ENCODE measurements around the gene SLC34A1. TPM values are rescaled to one million over a fixed set of nuclear protein-coding genes. Genes with fewer than 3 reads are reported as not detected.
"Not testable (repeated sequence)": the region's sequence is repeated elsewhere in the genome, so short reads cannot be mapped to it uniquely, and the experiment has no call there.

The SLC34A1 gene
- total and polyA plus RNA-seq, 8 donors: not detected

- no peak overlapping the region for H3K4me3 ChIP-seq
- H3K27me3 ChIP-seq: no peaks in the 10 kb centered on the region
- no peak for TF ChIP-seq CTCF (IDR thresholded peaks at IDR 0.05)
- no peak for FAIRE-seq
- H3K27ac ChIP-seq: no peak overlapping the region
- H3K4me1 ChIP-seq: peaks cover 10 to 20% (median 11%) of the 10 kb centered on the region in 3 donors
- H3K36me3 ChIP-seq: no peaks in the 10 kb centered on the region
- intact Hi-C loops (cut with DNase I): no loop called here
- 79 to 81% methylated on average over 5 of the region's 5 CpGs for WGBS, 2 donors
- no peak for DNase-seq
- ATAC-seq: no peak
- no peaks in the 10 kb centered on the region for H3K9me3 ChIP-seq
These were observed 10.0 kb upstream of the SLC34A1 start for GRCh38 chr5:177374211-177374610.

GRCh38 chr5:177375516-177375915 is 8.7 kb upstream of the SLC34A1 start:
- H3K36me3 ChIP-seq; H3K27ac ChIP-seq; H3K27me3 ChIP-seq; H3K4me3 ChIP-seq; FAIRE-seq; H3K9me3 ChIP-seq; intact Hi-C loops (cut with DNase I); ATAC-seq; H3K4me1 ChIP-seq; DNase-seq: not testable (repeated sequence)
- WGBS, 2 donors: 76 to 85% methylated on average over 5 of the region's 5 CpGs

- no peak for TF ChIP-seq CTCF (IDR thresholded peaks at IDR 0.05)
- no peak overlapping the region for H3K27ac ChIP-seq
- ATAC-seq: no peak
- no peak overlapping the region for H3K4me3 ChIP-seq
- H3K36me3 ChIP-seq: no peaks in the 10 kb centered on the region
- H3K9me3 ChIP-seq: no peaks in the 10 kb centered on the region
- intact Hi-C loops (cut with DNase I): no loop called here
- no peak for DNase-seq
- H3K4me1 ChIP-seq: peaks cover 0 to 6% (median 0%) of the 10 kb centered on the region in 3 donors
- no peak for FAIRE-seq
- WGBS, 2 donors: 80 to 85% methylated on average over 11 of the region's 11 CpGs
- H3K27me3 ChIP-seq: no peaks in the 10 kb centered on the region
These were observed 8.1 kb upstream of the SLC34A1 start for GRCh38 chr5:177376107-177376506.

- no peak for TF ChIP-seq CTCF (IDR thresholded peaks at IDR 0.05)
- Histone ChIP-seq H3K9me3 (no peaks in the 10 kb centered on the region), H3K27me3 (no peaks in the 10 kb centered on the region), H3K4me3 (no peak overlapping the region), H3K4me1 (no peaks in the 10 kb centered on the region), H3K36me3 (no peaks in the 10 kb centered on the region), H3K27ac (no peak overlapping the region)
- WGBS, 2 donors: 88 to 89% methylated on average over 8 of the region's 8 CpGs
- ATAC-seq (no peak), DNase-seq (no peak), FAIRE-seq (no peak)
- intact Hi-C loops (cut with DNase I): no loop called here
These were observed 6.1 kb upstream of the SLC34A1 start for GRCh38 chr5:177377851-177378776.

DNA sequence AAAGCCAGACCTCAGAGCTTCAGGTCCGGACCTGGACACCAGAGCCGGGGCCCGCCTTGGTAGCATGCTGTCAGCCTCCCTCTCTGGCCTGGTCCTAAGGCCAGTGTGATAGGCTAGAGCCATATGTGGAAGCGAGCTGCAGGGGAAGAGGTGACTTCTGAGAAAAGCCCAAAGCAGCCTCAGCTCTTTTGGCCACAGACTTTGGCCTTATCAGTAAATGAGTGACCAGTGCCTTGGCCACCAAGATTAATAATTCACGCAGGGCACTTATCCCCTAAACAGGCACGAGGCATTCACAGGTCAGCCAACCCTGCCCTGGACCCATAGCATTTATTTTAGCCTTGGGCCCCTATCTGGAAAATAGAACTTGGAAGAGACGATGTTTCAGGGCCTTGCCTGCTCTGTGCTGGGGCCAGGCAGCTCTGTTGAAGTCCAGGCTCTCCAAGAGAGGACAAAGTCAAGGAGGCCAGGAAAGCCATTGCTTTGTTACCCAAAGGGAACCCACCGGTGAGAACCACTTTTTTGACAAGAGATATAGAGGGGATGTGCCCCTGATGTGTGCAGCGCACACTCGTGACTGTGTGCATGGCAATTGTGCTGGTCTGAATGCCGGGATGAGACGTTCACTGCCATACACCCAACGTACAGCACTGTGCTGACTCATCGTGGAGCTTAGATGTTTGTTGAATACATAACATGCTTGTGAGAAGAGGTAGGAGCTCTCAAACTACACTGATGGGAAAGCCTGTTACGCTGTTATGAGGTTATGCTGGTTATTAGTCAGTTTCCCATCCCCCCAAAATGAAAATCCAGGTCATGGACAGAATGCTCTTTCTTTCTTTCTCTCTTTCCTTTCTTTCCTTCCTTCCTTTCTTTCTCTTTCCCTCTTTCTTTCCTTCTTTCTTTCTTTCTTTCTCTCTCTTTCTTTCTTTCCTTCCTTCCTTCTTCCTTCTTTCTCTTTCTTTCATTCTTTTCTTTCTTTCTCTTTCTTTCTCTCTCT is 5.0 kb upstream of the SLC34A1 start:
- peak overlapping the region in 1 of 4 donors; percentile 23 for H3K27ac ChIP-seq
- H3K4me1 ChIP-seq: no peaks in the 10 kb centered on the region
- no peaks in the 10 kb centered on the region for H3K9me3 ChIP-seq
- H3K27me3 ChIP-seq: no peaks in the 10 kb centered on the region
- H3K36me3 ChIP-seq: no peaks in the 10 kb centered on the region
- WGBS, 2 donors: 70 to 73% methylated on average over 15 of the region's 15 CpGs
- ATAC-seq (peak in 3 of 4 donors; percentile 40 to 52 (median 42)), DNase-seq (no peak), FAIRE-seq (no peak)
- no peak overlapping the region for H3K4me3 ChIP-seq
- TF ChIP-seq CTCF (IDR thresholded peaks at IDR 0.05): no peak
- intact Hi-C loops (cut with DNase I): no loop called here

All from pancreas (tissue), 10 donors.